ENCODE measurements around the gene OLA1. TPM values are rescaled to one million over a fixed set of nuclear protein-coding genes. Genes with fewer than 3 reads are reported as not detected.

OLA1 gene
- total and polyA plus RNA-seq, 9 of the 15 experiments (the other 6 are each of a cell fraction or from before 2014, with no cell fraction given) = 208 to 353 (median 225) TPM

DNA sequence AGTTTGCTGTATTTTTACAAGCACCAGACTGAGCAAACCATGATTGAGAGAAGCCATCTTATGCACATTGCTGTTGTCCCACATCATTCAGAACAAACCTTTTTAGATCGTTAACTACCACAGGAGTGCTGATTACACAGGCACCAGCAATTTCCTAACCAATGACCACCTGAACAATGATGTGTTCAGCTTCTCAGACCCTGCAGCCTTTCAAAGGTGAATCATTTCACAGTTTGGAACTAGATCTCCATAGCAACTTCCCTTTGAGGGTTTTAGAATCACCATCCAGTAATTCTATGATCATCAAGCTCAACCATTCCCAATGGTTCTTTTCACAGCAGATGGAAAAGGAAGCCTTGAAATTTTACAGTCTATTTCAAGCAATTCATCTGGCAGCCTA lies 71.4 kb downstream of the OLA1 start:
- BruUV-seq (replicated peaks) = no TSS peak
- in situ Hi-C loops (cut with MboI) (no loop called here), intact Hi-C loops (cut with micrococcal nuclease) (no loop called here)
- no peaks in the 10 kb centered on the region for H3K27me3 ChIP-seq (ENCODE audit: control insufficient read depth in 2 of 2, insufficient read depth in 2 of 2, low read length in 2 of 2)
- POLR2A ChIA-PET = no interaction called here
- no peak overlapping the region for H3K4me2 ChIP-seq (ENCODE audit: insufficient read depth, low read length)
- no peak overlapping the region for H3K4me3 ChIP-seq
- no peaks in the 10 kb centered on the region; the same call in 1 of the 2 replicates for H3K9me3 ChIP-seq (replicated peaks; ENCODE audit: control insufficient read depth, insufficient read depth, low read depth, low read length)
- peaks cover 0 to 9% of the 10 kb centered on the region in 2 experiments; a peak in 2 of 5 replicates for H3K4me1 ChIP-seq (replicated peaks in 1 of 2; ENCODE audit: control insufficient read depth in 2 of 2, insufficient read depth in 2 of 2, low read length in 2 of 2)
- CTCF ChIA-PET (ENCODE audit: low intra/inter-chr PET ratio) = no interaction called here
- H3K9me1 ChIP-seq (ENCODE audit: control insufficient read depth, insufficient read depth, low read length) = no peaks in the 10 kb centered on the region
- H3K36me3 ChIP-seq (ENCODE audit: control insufficient read depth, insufficient read depth, low read length) = peaks cover 19% of the 10 kb centered on the region; the same call in 2 of the 3 replicates
- TF ChIP-seq ZNF445 (CRISPR knock-in tag; IDR thresholded peaks at IDR 0.05; ENCODE audit: low read depth) (no peak), FOXJ2 (tag; IDR thresholded peaks at IDR 0.05) (no peak), RFX1 (IDR thresholded peaks at IDR 0.05) (peak; percentile 41), TSHZ1 (CRISPR knock-in tag; IDR thresholded peaks at IDR 0.05) (no peak)
- no peak overlapping the region for H2AFZ ChIP-seq (ENCODE audit: low read depth, low read length)
- no peak overlapping the region for H3K27ac ChIP-seq (ENCODE audit: extremely low read depth, low read depth, low read length)
- no peak for FAIRE-seq
- no peak; the same call in 2 of the 3 replicates for ATAC-seq
- no peak for DNase-seq (ENCODE audit: extremely low read depth in 1 of 4, low spot score in 3 of 4)
- 83% methylated on average over 1 of the region's 1 CpG for WGBS (ENCODE audit: insufficient coverage, low coverage, missing lambda C conversion rate)
- peaks cover 83% of the 10 kb centered on the region for H3K79me2 ChIP-seq (ENCODE audit: control insufficient read depth, insufficient read depth, low read length)
- no peaks in the 10 kb centered on the region; the same call in none of the 2 replicates for H4K20me1 ChIP-seq (replicated peaks; ENCODE audit: control insufficient read depth, insufficient read depth, low read length)
- no peak overlapping the region for H3K9ac ChIP-seq (ENCODE audit: insufficient read depth in 1 of 2, low read depth in 2 of 2, low read length in 2 of 2)

Data from K562 (cell line).